K562 (cell line): Measurements from ENCODE around the gene SMARCA1. TPM values are rescaled to one million over a fixed set of nuclear protein-coding genes. Genes with fewer than 3 reads are reported as not detected.

Source experiments
- AFF4 ChIP-seq: sonication (generic); formaldehyde crosslinking; IDR thresholded peaks from 2 replicates; pipeline ENCODE4 v1.8.0; 2023; ENCODE audit warnings: mild to moderate bottlenecking, missing genetic modification reagents
- CCNT2 ChIP-seq: IDR thresholded peaks from 2 replicates; pipeline ENCODE4 v1.6.1; 2011; ENCODE audit warnings: borderline replicate concordance, low read depth, mild to moderate bottlenecking, moderate library complexity, mixed read lengths, low read length; ENCODE audit not compliant: insufficient read length; ENCODE audit errors: extremely low read depth
- DLX4 ChIP-seq: fragments of 250-450 bp; sonication (Bioruptor Pico); IDR thresholded peaks from 2 replicates; pipeline ENCODE4 v1.6.1; 2021; ENCODE audit warnings: mild to moderate bottlenecking
- DMBX1 ChIP-seq: fragments of 250-450 bp; sonication (Bioruptor Pico); IDR thresholded peaks from 2 replicates; pipeline ENCODE4 v1.8.0; 2022; ENCODE audit warnings: inconsistent platforms, mild to moderate bottlenecking, moderate library complexity, borderline replicate concordance
- GTF2A2 ChIP-seq: IDR thresholded peaks from 2 replicates; pipeline ENCODE4 v1.6.1; 2016; ENCODE audit warnings: mild to moderate bottlenecking, missing genetic modification characterization, missing compliant biosample characterization
- MAFF ChIP-seq: IDR thresholded peaks from 2 replicates; pipeline ENCODE4 v1.6.1; 2012; ENCODE audit warnings: low read length, improper control_type of control experiment
- SMARCC2 ChIP-seq: fragments of 450-650 bp; IDR thresholded peaks from 2 replicates; pipeline ENCODE4 v1.6.1; 2017; ENCODE audit warnings: antibody characterized with exemption, moderate library complexity, mild to moderate bottlenecking, low read depth
- YBX1 ChIP-seq: fragments of 450-650 bp; IDR thresholded peaks from 2 replicates; pipeline ENCODE4 v1.7.1; 2016; ENCODE audit warnings: mild to moderate bottlenecking
- ZNF696 ChIP-seq: fragments of 250-450 bp; sonication (Bioruptor Pico); conservative IDR thresholded peaks from 2 replicates; pipeline ENCODE4 v1.4.0; 2020; ENCODE audit warnings: mild to moderate bottlenecking, moderate library complexity
- polyA plus RNA-seq, 8 experiments: library from polyadenylated mRNA; depleted of rRNA in 4 of 8; stranded (reverse) in 5 of 8; unstranded in 3 of 8; fragments of >200 nt; fragmentation: Nextera tagmentation in 2 of 8; fragmentation: Illumina TruSeq in 1 of 8; extraction: Ambion mirVana in 2 of 8; extraction: Trizol in 1 of 8; gene quantifications; 2 replicates each; pipeline versions ENCODE4 v1.2.1 to v1.2.3, GENCODE V29; 2011 to 2014; ENCODE audit warnings: inconsistent platforms in 1 of 8, missing spikeins in 1 of 8
- total RNA-seq, 7 experiments: library from RNA; depleted of rRNA in 6 of 7; stranded (reverse); fragments of >200 nt in 6 of 7; fragmentation: Illumina TruSeq in 2 of 7; extraction: Trizol in 2 of 7; gene quantifications; 2 replicates each; pipeline versions ENCODE4 v1.2.1 to v1.2.3, GENCODE V29; 2011 to 2021; ENCODE audit warnings: low replicate concordance in 1 of 7

SMARCA1 gene
- total and polyA plus RNA-seq, 9 of the 15 experiments (the other 6 are each of a cell fraction or from before 2014, with no cell fraction given), result 0.42 to 3.0 (median 2.0) TPM

GRCh38 chrX:129534816-129535578 lies 11.7 kb upstream of the SMARCA1 start (continued):
- no peak for TF ChIP-seq AFF4
- TF ChIP-seq GTF2A2 (tag), result no peak
- no peak for TF ChIP-seq DLX4 (CRISPR knock-in tag)
- TF ChIP-seq DMBX1 (CRISPR knock-in tag), result no peak
- TF ChIP-seq ZNF696 (CRISPR knock-in tag), result no peak
- TF ChIP-seq YBX1, result no peak
- TF ChIP-seq SMARCC2, result no peak
- TF ChIP-seq MAFF, result no peak
- no peak for TF ChIP-seq CCNT2
